SU-DHL-6 (cell line): Measurements from ENCODE around the gene NACC2.

Experiments
- H2AFZ ChIP-seq: fragments of 200-600 bp; sonication (generic); 2 replicates; pipeline ENCODE4 v1.6.1; 2014; ENCODE audit warnings: low read depth, mild to moderate bottlenecking, moderate library complexity, mixed read lengths, antibody characterized with exemption, low read length; ENCODE audit not compliant: severe bottlenecking
- H3F3A ChIP-seq: fragments of 200-600 bp; shearing (Covaris generic); 2 replicates; pipeline ENCODE4 v1.6.0; 2016; ENCODE audit warnings: antibody characterized with exemption, mild to moderate bottlenecking; ENCODE audit not compliant: insufficient read depth
- H3K27ac ChIP-seq: fragments of 200-600 bp; sonication (generic); 2 replicates; pipeline ENCODE4 v1.5.1; 2016; ENCODE audit warnings: low read depth, mild to moderate bottlenecking, low read length, moderate library complexity, mixed read lengths
- H3K27me3 ChIP-seq: fragments of 200-600 bp; sonication (generic), shearing (Covaris generic); 2 replicates; pipeline ENCODE4 v1.6.0; 2014; ENCODE audit warnings: mild to moderate bottlenecking, low read length
- H3K36me3 ChIP-seq: fragments of 200-600 bp; sonication (generic); 2 replicates; pipeline ENCODE4 v1.6.1; 2014; ENCODE audit warnings: mild to moderate bottlenecking, low read length, mixed read lengths
- H3K4me2 ChIP-seq: fragments of 300-600, 200-600 bp; shearing (Covaris generic), sonication (generic); 2 replicates; pipeline ENCODE4 v1.6.0; 2014; ENCODE audit warnings: low read length, low read depth, mild to moderate bottlenecking; ENCODE audit not compliant: poor library complexity, severe bottlenecking
- H3K4me3 ChIP-seq: fragments of 200-600 bp; sonication (generic); 2 replicates; pipeline ENCODE4 v1.5.1; 2014; ENCODE audit warnings: antibody characterized with exemption, low read length, mild to moderate bottlenecking, mixed read lengths; ENCODE audit not compliant: insufficient read depth, poor library complexity, severe bottlenecking
- H3K79me2 ChIP-seq: fragments of 200-600 bp; sonication (generic); 2 replicates; pipeline ENCODE4 v1.6.1; 2014; ENCODE audit warnings: mild to moderate bottlenecking, low read length, moderate library complexity; ENCODE audit not compliant: insufficient read depth
- H3K9ac ChIP-seq: fragments of 200-600 bp; sonication (generic); 2 replicates; pipeline ENCODE4 v1.7.0; 2014; ENCODE audit warnings: mild to moderate bottlenecking, low read length
- H3K9me2 ChIP-seq: fragments of 200-600 bp; sonication (generic); replicated peaks from 2 replicates; pipeline ENCODE4 v1.6.1; 2014; ENCODE audit warnings: low read length; ENCODE audit not compliant: insufficient read depth
- H3K9me3 ChIP-seq: fragments of 200-600 bp; sonication (generic); 2 replicates; pipeline ENCODE4 v1.6.1; 2014; ENCODE audit warnings: low read length, mixed read lengths; ENCODE audit not compliant: insufficient read depth
- H4K20me1 ChIP-seq: fragments of 200-600 bp; sonication (generic); 2 replicates; pipeline ENCODE4 v1.6.1; 2014; ENCODE audit warnings: low read depth, mild to moderate bottlenecking, antibody characterized with exemption, low read length, moderate library complexity, mixed read lengths
- EZH2phosphoT487 ChIP-seq: fragments of 200-600 bp; sonication (generic), shearing (Covaris generic); conservative IDR thresholded peaks from 2 replicates; pipeline ENCODE4 v1.6.1; 2018; ENCODE audit warnings: mild to moderate bottlenecking, antibody characterized with exemption, low read length, moderate library complexity, mixed read lengths
- TF ChIP-seq, protein P1 (sequence below): fragments of 200-600 bp; sonication (generic); IDR thresholded peaks from one replicate; pipeline ENCODE4 v1.5.1; 2017; ENCODE audit warnings: antibody characterized with exemption, mild to moderate bottlenecking, low read length, moderate library complexity; ENCODE audit not compliant: insufficient read depth, poor library complexity, severe bottlenecking

The NACC2 gene

DNA sequence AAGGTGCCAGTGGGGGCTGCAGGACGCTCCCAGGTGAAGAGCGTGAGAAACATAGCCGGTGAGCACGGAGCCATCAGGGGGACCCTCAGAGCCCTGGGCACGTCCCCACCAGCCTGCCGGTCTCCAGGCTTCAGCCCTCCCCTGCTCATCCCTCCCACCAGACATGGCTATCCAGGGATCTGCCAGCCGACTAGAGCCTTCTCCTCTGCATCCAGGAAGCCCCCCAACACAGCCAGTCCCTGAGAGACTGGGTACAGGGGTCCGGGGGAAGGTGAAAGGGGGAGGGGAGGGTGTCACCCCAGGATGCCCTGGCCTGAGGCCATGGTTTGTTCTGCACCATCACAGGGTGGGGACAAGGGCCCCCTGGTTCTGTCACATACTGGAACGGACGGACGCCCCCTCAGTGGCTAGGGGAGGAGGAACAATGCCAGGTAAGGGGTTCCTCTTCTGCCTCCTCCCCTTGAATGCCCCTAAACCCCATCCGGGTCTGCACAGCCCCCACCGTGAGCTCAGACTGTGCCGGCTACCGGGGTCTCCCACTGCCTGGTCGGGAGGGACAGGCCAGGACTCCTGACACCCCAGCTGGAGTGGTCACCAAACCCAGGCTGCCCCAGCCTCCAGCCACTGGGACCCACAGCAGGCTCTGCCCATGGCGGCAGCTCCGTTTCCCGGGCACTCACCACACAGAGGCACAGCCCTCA lies 34.3 kb downstream of the NACC2 start:
- Histone ChIP-seq H3K9me2 (no peaks in the 10 kb centered on the region), H3F3A (no peaks in the 10 kb centered on the region), H3K36me3 (no peaks in the 10 kb centered on the region), H2AFZ (no peak overlapping the region), H3K9ac (no peak overlapping the region), H3K4me3 (no peak overlapping the region), H4K20me1 (no peaks in the 10 kb centered on the region), H3K79me2 (no peaks in the 10 kb centered on the region), H3K4me2 (no peak overlapping the region), H3K27me3 (no peaks in the 10 kb centered on the region), H3K9me3 (no peaks in the 10 kb centered on the region), H3K27ac (no peak overlapping the region)
- no peak for TF ChIP-seq EZH2phosphoT487
- TF ChIP-seq, protein P1, sequence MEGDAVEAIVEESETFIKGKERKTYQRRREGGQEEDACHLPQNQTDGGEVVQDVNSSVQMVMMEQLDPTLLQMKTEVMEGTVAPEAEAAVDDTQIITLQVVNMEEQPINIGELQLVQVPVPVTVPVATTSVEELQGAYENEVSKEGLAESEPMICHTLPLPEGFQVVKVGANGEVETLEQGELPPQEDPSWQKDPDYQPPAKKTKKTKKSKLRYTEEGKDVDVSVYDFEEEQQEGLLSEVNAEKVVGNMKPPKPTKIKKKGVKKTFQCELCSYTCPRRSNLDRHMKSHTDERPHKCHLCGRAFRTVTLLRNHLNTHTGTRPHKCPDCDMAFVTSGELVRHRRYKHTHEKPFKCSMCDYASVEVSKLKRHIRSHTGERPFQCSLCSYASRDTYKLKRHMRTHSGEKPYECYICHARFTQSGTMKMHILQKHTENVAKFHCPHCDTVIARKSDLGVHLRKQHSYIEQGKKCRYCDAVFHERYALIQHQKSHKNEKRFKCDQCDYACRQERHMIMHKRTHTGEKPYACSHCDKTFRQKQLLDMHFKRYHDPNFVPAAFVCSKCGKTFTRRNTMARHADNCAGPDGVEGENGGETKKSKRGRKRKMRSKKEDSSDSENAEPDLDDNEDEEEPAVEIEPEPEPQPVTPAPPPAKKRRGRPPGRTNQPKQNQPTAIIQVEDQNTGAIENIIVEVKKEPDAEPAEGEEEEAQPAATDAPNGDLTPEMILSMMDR, result no peak

DNA sequence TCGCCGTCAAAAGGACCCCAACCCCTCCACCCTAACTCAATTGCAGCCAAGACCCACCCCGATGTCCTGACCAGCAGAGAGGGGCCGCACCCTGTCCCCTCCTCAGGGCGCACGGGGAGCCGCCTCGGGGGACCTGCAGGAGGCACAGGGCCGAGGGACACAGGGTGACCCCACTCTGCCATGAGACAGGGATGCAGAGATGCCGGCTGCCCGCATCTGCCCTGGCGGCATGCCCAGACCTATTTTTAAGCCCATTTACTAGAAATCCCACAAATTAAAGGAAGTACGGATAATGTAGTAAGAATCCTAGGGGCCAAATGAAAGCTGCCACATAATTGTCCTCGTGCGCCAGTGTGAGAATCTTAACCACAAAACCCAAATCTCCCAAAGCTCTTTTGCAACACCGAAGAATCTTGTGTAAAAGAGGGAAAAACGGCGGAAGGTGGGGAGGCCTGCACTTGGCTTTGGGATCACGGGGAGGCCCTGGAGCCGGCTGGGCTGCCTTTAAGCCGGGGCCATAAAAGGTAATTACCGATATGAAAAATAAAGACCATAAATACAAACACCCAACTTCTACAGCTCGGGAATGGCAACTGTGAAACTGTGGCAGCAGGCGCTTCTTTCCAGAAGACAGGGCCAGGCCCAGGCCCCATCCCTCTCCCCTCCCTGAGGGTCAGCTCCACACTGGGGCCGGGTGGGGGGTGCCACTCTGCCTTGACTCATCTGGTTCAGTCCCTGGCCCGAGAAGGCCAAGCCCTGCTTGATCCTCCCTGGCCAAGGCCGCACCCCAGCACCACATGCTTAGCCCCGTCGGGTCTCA lies 35.0 kb downstream of the NACC2 start:
- no peaks in the 10 kb centered on the region for H4K20me1 ChIP-seq
- H3F3A ChIP-seq, result no peaks in the 10 kb centered on the region
- no peak overlapping the region for H3K27ac ChIP-seq
- H3K4me3 ChIP-seq, result no peak overlapping the region
- H2AFZ ChIP-seq, result no peak overlapping the region
- H3K4me2 ChIP-seq, result no peak overlapping the region
- H3K27me3 ChIP-seq, result no peaks in the 10 kb centered on the region
- H3K9ac ChIP-seq, result no peak overlapping the region
- H3K9me3 ChIP-seq, result no peaks in the 10 kb centered on the region
- H3K79me2 ChIP-seq, result no peaks in the 10 kb centered on the region
- H3K36me3 ChIP-seq, result no peaks in the 10 kb centered on the region
- no peaks in the 10 kb centered on the region for H3K9me2 ChIP-seq
- no peak for TF ChIP-seq EZH2phosphoT487
- TF ChIP-seq, protein P1, result no peak

- H3K9me3 ChIP-seq, result no peaks in the 10 kb centered on the region
- no peaks in the 10 kb centered on the region for H3K9me2 ChIP-seq
- no peaks in the 10 kb centered on the region for H3K79me2 ChIP-seq
- no peak overlapping the region for H3K4me3 ChIP-seq
- H2AFZ ChIP-seq, result no peak overlapping the region
- H3K4me2 ChIP-seq, result no peak overlapping the region
- no peaks in the 10 kb centered on the region for H3K36me3 ChIP-seq
- no peaks in the 10 kb centered on the region for H3F3A ChIP-seq
- no peaks in the 10 kb centered on the region for H4K20me1 ChIP-seq
- H3K27me3 ChIP-seq, result no peaks in the 10 kb centered on the region
- H3K27ac ChIP-seq, result no peak overlapping the region
- TF ChIP-seq, protein P1, result no peak
- no peak for TF ChIP-seq EZH2phosphoT487
- H3K9ac ChIP-seq, result no peak overlapping the region
These were observed 35.7 kb downstream of the NACC2 start for GRCh38 chr9:136059321-136059791.
